Activated effector memory CD4-positive, alpha-beta T cell treated with Interleukin-2 at 50 U/mL for 16 hours (primary cell): ENCODE results near the gene CRIP3.

Experiments used
- DNase-seq: peaks from one replicate; pipeline ENCODE4 v3.0.0-alpha.2; 2020

The CRIP3 gene

DNA sequence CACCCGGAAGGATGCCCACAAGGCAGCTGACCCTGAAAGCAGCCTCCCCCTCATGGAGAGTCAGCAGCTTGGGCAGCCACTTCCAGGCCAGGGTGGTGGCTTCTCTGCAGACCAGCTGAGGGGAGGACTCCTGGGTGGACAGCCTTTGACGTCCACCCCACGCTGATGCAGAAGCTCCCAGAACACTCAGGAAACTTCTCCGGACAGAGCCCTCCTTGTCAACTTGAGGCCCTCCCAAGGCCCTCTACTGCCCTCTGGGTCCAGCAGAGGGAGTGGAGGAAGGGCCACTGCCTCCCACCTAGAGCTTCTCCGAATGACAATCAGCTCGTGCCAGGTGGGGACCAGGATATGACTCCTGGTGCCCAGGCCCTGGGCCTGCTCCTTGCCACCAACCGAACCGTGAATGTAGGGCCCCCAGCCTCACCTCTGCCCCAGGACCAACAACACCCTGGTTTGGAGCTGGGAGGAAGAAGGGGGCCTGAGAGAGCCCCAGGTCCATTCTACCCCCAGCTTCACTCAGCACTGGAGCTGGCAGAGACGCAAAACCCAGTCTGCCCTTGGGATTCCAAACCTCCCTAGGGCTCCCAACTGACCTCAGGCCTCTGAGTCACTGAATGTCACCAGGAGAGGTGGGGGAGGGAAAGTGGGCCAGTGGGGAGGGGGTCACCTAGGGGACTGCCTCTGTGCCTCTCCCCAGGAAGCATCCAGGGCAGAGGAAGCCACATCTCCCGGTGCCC lies 21.5 kb downstream of the CRIP3 start:
- DNase-seq = no peak

- DNase-seq = no peak
Observed at GRCh38 chr6:43286456-43286979, 22.1 kb downstream of the CRIP3 start.

DNA sequence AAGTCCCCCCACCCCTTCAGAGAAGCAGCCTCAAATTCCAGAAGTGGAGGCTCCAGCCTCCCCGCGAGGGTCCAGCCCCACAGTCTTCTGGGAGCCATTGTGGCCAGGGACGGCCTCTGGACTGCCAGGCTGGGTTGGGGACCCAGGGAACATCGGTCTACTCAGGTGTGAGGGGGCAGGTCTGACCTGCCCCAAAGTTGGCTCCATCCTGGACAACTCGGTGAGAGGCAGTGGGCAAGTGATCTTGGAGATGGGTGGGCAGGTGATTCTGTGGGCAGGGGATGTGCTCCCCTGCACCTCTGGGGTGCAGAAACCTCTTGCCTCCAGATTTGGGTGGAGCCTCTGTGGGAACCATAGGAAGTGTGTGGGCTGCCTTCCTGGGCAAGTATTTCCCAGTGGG lies 22.8 kb downstream of the CRIP3 start:
- no peak for DNase-seq

- DNase-seq = no peak
Observed at GRCh38 chr6:43284991-43285781, 23.4 kb downstream of the CRIP3 start.

GRCh38 chr6:43283905-43284304 lies 24.7 kb downstream of the CRIP3 start:
- DNase-seq = no peak

- no peak for DNase-seq
Observed at GRCh38 chr6:43283514-43283901, 25.1 kb downstream of the CRIP3 start.

DNA sequence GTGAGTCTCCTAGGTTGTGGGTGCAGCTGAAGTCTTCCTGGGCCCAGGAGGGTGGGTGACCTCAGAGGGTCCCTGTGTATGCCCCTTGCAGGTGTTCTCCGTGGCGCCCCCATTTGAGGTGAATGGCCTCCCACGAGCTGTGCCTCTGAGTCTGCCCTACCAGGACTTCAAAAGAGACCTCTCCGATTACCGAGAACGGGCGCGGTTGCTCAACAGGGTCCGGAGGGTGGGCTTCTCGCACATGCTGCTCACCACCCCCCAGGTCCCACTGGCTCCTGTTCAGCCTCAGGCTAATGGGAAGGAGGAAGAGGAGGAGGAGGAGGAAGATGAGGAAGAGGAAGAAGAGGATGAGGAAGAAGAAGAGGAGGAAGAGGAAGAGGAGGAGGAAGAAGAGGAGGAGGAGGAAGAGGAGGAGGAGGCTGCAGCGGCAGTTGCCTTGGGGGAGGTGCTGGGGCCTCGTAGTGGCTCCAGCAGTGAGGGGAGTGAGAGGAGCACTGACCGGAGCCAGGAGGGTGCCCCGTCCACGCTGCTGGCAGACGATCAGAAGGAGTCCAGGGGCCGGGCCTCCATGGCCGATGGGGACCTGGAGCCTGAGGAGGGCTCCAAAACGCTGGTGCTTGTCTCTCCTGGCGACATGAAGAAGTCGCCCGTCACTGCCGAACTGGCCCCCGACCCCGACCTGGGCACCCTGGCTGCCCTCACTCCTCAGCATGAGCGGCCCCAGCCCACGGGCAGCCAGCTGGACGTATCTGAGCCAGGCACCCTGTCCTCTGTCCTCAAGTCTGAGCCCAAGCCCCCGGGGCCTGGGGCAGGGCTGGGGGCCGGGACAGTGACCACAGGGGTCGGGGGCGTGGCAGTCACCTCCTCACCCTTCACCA lies 25.8 kb downstream of the CRIP3 start:
- DNase-seq = no peak

GRCh38 chr6:43282060-43282459 lies 26.6 kb downstream of the CRIP3 start:
- no peak for DNase-seq

- DNase-seq = no peak
Observed at GRCh38 chr6:43280234-43280633, 28.4 kb downstream of the CRIP3 start.

DNA sequence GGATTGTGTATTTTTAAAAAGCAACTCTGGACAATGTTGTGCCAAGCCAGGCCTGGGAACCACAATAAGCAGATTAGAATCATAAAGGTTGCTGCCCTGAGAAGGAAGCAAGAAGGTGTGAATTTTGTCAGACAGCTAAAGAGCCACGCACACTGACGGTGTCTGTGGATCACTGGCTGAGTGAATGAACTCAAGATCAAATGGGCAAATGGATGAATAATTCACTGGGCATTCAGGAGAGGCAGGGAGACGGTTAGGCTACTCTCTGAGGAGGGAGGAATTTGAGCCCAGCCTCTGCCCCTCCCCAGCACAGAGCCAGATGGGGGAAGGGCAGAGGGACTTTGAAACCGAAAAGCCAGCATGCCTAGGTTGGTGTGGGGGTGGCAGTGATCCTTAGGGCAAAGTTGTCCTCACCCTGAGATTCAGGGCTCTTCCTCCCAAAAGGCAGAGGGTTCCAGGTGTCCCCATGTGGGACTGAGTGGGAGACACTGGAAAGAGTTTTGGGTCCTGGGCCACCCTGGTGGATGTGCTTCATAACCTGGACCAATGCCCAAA lies 30.0 kb downstream of the CRIP3 start:
- DNase-seq = no peak

GRCh38 chr6:43277643-43278523 lies 30.7 kb downstream of the CRIP3 start:
- DNase-seq = no peak

DNA sequence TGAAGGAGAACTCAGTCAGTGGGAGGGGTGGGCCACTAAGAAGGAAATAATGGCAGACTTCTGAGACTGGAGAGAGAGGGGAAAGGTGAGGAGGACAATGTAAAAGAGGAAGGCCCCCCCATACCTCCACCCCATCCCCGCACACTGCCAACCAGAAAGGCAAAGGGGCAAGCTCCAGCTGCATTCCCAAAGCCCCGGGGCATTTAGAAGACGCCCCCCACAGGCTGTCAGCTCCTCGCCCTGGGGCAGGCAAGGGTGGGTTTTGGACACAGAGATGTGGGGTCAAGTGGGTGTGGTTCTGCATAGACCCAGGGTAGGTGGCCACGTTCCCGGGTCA lies 31.4 kb downstream of the CRIP3 start:
- DNase-seq = no peak

- no peak for DNase-seq
Observed at GRCh38 chr6:43276577-43277305, 31.9 kb downstream of the CRIP3 start.

GRCh38 chr6:43275801-43276576 lies 32.6 kb downstream of the CRIP3 start:
- DNase-seq = peak; percentile 42

DNA sequence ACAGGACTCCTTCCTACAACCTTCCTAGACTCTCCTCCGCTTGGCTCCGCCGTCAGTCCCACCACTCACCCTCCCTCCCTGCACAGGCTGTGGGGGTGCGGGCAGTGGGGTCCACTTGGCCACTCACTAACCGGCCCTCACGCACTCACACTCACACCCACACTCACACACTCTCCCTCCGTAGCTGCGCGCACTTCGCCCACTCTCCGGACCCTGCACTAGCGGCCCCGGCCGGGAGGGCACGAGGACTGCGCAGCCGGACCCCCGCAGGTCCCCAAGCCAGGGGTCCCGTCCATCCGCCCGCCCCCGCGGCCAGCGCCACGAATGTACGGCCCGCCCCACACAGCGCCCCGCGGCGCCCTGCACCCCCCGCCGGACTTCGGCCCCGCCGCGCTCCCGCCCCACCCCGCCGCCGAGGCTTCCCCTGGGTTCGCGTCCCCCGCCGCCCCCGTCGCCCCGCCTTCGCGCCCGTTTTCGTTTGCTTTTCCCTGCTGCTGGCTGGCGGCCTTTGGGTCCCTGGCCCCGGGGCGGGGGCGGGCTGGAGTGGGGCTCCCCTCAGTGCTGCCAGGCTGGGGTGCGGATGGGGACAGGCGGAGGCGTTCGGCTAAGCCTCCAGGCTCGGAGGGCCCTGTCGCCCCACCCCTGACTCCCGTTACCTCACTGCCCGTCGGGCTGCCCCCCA lies 33.6 kb downstream of the CRIP3 start:
- DNase-seq = peak; percentile 11

DNA sequence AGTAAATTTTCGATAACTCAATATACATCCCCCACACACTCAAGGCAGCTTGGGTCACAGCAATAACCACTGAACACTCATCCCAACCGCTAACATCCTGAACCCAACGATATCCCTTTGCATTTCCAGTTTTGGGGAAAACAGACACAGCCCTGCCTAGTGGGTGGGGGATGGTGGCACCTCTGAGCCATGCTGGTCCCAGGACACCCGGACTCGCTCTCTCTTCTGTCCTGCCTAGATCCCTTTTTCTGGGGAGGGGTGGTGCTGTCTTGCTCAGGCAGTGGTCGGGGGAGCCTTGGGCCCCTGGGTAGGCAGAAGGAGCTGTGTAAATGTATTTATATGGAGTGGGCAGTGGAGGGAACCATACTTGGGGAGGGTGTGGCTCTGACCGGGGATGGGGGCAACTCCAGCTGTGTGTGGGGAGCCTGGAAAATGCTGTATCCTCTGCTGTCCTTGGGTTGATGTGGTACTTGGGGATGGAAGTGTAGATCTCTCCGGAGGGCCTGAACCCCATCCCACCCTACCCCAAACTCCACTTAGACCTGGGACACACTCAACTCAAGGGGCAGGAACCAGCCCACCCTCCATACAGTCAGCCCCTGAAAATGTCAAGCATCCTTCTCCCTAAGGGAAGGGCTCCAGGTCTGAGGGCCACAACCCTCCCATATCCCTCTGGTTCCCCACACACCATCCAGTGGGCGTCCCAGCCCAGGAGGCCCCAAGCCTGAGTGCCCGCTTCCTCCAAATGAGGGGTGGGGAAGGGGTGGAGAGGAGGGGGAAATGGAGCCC lies 34.3 kb downstream of the CRIP3 start:
- DNase-seq = no peak

DNA sequence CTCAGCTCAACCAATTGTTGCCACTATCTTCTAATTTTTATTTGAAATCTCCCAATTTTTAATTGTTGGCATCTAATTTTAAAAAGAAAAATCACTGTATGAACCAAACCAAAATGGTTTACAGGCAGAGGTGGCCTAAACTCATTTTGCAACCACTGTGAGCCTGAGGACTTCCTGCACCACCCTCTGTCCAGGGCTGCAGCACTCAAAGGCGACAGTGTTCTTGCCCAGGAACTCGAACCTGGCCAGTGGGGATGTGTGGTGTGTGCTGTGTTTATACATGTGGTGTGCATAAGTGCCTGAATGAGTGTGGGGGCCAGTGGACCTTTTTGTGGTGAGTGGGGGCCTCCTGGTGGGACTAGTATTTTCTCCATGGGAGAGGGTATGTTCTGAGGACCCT lies 34.9 kb downstream of the CRIP3 start:
- no peak for DNase-seq

DNA sequence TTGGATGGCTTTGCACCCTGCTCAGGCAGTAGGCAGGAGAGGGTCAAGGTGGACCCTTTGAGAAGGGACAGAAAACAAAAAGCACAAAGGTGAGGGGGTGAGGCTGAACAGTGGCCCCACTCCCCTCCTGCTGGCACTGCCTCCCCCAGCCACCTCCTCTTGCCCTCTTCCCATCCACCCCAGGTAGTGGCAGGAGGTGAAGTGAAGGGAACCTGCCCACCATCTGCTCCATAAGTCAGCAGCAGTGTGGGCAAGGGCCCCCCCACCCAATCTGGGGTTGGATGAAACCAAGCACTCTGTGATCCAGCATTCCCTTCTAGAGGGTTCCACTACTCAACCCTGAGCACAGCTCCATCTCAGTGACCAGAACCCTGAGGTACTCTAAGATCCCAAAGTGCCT lies 36.7 kb downstream of the CRIP3 start:
- no peak for DNase-seq
